ENCODE measurements around the gene PAM.
"Not testable (repeated sequence)": the region's sequence is repeated elsewhere in the genome, so short reads cannot be mapped to it uniquely, and the experiment has no call there.

PAM gene

DNA sequence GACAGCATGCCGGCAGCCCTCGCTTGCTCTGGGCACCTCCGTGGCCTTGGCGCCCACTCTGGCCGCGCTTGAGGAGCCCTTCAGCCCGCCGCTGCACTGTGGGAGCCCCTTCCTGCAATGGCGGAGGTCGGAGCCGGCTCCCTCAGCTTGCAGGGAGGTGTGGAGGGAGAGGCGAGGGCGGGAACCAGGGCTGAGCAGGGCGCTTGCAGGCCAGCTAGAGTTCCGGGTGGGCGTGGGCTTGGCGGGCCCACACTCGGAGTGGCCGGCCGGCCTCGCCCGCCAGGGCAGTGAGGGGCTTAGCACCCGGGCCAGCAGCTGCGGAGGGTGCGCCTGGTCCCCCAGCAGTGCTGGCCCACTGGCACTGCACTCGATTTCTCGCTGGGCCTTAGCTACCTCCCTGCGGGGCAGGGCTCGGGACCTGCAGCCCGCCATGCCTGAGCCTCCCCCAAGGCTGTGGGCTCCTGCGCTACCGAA, 3.2 kb upstream of the PAM start:
- DNase-seq (ENCODE audit: low spot score) = not testable (repeated sequence)

DNA sequence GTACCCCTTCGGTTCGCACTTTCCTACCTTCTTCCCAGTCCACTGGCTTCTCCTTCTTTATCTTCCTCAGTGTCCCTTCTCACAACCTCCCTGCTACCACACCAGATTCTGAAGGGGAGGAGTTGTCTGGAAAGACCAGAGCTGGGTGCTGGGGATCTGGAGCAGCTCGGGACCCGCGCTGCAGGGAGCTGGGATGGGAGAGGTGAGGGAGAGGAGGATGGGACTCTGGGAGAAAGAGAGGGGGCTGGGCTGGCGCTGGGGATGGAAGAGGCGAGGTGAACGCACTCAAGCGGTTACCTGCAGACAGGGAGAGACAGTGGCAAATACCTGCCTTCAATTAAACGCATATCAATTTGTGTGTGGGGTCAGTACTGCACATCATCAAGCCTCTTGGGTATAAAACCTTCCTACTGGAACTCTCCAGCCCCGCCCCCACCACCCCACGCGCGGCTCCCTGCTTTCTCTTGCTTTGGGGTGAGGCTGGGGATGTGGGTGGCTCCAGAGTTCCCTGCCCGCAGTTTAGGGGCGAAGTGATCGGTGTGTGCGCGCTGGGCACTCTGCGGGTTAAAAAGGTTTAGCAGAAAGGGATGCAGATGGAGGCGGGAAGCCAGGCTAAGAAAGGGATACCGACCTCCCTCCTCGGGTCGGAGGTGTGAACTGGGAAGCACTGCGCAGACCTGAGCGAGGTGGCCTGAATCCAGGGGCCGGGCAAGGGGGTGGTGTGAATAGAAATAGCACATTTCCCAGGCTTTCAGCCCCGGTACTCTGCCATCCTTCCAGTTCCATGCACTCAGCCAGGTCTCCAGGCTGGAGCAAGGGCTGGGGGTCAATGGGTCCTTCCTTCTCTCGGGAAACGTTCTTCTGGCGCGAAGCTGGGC, 977 bp upstream of the PAM start:
- DNase-seq (ENCODE audit: low spot score) = no peak

DNA sequence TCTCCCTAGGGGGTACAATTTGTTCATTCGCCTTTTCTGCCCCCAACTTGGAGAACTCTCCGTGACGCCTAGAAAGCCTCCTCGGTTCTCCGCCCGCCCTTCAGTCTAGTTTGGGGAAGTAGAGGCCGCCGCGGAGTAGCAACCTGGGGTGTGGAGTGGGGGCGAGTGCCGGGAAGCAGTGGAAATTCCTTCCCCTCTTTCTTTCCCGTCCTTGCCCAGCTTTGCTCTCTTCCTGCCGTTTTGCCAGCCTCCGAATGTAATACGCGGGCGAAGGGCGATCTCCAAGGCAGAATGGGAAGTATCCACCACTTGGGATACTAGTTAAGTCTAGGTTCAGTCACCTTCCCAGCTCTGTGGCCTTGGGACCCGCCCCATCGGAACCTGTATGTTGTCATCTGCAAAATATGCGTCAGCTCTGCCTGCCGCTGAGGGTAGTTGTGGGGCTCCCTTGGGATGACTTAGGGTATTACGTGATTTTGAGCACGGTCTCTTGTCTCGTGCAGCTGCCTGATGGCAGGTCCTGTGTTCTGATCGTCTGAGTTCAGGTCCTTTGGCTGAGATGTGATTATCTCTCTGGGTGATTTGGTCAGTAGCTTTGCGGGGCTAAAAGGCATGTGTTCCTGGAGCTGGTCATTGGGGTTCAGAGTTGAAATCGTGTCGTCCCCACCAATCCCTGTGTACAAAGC, 724 bp downstream of the PAM start:
- DNase-seq (ENCODE audit: low spot score) = peak; percentile 72

DNA sequence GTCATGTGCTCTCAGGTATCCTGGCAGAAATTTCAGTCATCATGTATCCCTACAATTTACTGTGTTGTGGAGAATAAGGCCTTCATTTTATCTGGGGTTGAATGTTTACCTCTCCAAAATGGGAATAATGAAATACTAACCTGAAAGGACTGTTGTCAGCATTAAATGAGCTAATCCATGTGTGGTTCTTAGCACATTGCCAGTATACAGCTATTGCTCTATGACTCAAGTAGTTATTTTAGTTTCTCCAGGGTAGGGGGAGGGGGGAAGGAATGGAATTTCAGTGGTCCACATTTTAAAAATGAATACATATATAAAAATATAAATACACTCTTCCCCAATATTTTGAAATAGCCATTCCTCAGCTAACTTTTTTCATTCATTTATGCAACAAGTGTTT, 3.5 kb downstream of the PAM start:
- DNase-seq (ENCODE audit: low spot score) = peak; percentile 27

DNA sequence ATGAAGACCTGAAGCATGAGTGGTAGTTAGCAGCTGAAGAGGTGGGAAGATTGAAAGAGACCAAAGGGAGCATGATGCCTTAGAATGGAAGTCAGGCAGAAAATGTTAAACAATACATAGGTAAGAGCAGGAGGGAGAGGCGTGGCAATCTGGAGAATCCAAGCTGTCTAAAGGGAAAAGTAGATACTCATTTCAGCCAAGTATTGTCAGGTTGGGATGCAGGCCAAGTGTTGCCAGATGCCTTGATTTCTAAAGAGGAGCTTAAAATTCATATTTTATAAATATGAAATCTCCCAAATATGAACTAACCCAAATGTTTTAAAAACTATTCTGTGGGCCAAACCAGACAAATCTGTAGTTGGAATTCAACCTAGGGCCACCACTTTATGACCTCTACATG, 4.2 kb downstream of the PAM start:
- DNase-seq (ENCODE audit: low spot score) = no peak

DNA sequence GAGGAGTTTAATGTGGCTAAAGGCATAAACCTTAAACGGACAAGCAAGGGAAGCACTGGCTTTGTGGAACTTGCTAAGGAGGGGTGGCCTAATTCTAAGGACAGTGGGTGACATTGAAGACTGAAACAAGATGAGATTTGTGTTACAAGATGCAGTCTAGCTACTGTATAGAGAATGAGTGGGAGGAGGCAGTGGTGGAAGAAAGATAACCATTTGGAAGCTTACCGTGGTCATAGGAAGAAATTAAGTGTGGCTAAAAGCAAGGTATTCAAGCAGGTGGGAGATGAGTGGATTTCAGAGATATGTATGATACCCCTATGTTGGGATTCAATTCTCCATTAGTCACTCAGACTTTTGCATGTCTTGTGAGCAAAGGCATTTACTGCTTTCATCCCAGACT, 4.6 kb downstream of the PAM start:
- DNase-seq (ENCODE audit: low spot score) = no peak

DNA sequence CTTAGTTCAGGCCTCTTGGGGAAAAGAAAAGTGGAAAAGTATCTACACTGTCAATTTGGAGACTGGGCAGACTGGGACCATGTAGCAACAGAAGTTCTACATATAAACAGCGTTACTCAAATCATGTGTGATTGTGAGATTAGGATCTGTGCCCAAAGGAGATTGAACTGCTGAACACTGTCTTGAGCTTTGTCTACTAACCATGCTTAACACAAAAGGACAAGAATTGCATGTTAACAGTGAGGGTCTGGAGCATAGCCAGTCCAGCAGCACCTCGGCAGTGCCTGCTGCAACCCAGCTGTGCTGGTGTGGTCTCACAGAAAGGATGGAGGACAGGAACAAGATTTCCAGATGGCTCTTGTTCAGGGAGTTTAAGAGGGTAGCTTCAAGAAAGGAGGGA, 5.7 kb downstream of the PAM start:
- peak; percentile 6 for DNase-seq (ENCODE audit: low spot score)

DNA sequence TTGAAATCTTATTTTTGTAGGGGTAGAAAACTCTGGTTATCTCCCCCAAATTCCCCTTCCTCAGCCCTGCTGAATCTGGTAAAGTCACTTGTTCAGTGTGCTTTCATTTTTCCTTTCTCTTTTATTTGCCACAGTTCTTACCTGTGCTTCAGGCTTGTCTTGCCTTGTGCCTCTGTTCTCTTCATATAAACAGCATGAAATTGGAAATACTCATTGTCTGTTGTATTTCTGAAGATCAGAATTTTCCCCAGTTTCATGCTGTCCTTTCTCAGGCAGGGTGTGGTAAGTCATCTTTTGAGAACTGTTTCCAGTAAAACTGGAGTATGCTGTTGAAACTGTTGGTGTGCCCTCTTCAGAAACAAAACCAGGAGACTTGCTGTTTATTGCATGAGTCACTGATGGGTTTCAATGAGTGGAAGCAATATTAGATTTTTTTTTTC, 7.0 kb downstream of the PAM start:
- no peak for DNase-seq (ENCODE audit: low spot score)

DNA sequence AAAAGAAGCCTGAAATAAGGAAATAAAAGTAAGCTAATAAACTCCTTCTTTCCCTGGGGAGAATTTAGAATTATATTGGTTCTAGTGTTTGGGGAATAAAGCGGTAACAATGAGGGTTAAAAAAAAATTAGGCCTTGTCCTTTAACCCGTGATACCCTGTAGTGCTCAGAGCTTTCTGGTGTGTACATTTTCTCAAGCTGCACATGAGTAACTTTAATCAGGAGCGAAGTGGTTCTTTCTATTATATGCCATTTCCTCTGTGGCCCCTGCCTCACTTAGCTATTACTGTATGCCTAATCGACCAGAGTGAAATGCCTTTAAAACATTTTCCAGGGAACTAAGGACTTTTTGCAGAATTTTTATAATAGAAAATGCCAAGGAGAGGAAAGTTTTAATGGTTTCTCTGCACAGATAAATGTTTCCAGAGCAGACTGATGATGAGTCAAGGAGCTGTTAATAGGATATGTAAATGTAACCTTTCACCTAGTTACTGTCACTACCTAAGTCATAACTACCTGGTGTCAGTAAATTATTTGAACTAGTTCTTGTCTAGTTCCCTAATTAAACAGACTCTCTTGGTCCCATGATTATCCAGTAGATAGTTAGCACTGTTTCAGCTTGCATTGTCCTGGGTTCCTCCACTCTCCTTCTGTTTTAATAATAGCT, 7.6 kb downstream of the PAM start:
- no peak for DNase-seq (ENCODE audit: low spot score)

DNA sequence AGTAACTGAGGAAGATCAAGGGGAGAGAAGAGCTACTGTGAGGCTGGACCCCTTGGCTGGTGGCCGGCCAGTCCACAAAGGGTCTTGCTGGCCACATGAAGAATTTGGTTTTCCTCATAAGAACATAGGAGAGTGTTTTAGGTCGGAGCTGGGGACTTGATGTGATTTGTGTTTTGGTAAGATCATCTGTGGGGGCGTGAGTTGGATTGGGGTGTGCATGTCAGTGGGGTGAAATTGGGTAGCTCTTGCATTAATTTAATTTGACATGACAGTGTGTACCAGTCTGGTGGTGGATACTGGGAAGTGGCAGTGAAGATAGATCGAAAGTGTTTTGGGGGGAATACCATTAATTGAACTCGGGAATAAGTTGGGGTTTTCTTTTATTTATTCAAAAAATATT, 8.6 kb downstream of the PAM start:
- DNase-seq (ENCODE audit: low spot score) = no peak

DNA sequence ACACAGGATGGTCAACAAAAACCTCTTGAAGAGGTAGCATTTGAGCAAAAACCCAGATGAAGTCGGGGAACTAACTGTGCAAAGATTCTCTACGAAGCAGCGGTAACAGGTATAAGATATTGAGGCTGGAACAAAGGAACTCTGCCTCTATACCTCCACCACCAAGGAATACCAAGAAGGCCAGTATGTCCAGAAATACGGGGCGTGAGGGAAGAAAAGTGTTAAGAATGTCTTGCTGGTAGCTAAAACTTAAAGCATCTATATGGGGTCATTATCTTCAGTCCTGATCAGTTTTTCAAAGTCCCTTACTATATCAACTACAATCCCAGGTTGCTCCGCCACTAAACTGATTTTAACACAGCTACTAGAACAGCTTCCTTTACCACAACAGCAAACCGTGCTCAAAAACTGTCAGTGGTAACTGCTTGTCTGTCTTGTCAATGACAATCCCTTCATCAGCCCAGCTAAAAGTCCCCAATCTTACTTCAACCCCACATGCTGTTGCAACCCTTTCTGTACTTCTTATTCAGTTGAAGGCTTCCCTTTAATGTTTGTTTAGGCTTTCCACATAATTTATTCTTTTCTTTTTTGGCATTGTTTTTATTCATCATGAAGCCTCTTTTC, 9.4 kb downstream of the PAM start:
- no peak for DNase-seq (ENCODE audit: low spot score)

DNA sequence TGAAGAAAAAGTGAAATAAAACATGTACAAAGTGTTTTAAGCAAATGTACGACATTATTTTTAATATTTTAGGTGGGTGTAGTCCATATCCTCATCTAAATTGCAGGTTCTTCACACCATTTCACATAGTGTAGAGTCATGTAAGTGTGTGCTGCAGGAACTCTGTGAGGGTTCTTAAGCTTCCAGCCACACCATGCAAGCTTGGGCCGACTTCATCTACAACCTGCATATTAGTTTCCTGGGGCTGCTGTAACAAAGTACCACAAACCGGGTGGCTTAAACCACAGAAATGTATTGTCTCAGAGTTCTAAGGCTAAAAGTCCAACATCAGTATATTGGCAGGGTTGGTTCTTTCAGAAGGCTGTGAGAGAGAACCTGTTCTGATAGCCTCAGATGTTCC, 10.2 kb downstream of the PAM start:
- no peak for DNase-seq (ENCODE audit: low spot score)

DNA sequence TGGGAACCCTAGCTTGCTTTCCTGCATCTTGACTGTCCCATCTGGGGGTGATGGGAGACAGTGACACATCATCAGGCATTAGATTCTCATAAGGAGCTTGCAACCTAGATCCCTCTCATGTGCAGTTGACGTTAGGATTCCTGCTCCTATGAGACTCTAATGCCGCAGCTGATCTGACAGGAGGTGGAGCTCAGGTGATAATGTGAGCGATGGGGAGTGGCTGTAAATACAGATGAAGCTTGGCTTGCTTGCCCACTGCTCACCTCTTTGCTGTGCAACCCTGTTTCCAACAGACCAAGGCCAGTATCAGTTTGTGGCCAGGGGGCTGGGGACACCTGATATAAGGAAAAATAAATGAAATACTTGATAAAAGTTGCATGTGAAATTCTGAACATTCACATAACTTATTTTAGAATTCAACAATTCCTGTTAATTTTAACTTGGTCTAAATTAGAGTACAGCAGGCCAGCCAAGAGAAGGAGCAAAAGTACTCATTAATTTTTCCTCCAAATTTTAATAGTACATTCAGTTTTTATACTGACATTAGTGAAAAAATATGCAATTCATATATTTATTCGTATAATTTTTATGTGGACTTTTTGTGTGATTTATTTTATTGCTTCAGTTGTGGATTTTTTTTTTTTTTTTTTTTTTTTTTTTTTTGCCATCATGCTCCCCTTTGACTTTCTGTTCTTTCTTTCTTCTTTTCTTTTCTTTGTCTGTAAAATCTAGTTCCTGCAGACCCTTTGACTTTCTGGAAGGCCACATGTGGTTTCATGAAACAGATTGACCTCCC, 11.4 kb downstream of the PAM start:
- no peak for DNase-seq (ENCODE audit: low spot score)

DNA sequence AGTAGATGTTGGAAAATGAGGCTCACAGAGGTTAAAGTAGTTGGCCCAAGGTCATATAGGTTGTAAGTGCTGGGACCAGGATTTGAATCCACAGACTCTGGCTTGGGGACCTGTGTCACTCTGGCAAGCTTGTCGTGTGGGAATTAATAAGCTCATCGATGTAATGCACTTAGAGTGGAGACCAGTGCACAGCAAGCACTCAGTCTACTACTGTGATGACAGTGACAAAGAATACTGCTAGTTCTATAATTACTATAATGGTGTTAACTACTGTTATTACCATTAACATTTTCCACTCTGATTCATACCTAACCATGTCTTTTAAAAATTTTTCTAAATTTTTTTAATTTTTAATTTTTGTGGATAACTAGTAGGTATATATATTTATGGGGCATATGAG, 12.8 kb downstream of the PAM start:
- DNase-seq (ENCODE audit: low spot score) = no peak

DNA sequence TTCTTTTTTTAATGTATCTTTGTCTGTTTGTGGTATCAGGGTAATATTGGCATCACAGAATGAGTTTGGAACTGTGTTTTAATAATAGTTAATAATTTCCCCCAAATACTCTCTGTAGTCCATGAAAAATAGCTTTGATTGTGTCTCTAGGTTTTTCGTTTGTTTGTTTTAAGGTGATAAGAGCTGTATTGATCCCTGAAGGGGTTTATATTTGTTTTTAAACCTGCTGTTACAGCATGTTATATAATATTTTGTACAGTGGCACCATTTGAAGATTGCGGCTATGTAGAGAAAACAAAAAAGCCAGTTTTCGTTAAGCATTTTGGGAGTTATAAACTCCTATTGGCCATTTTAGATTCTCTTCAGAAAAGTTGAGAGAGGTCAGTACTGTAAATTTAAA, 15.7 kb downstream of the PAM start:
- DNase-seq (ENCODE audit: low spot score) = no peak

DNA sequence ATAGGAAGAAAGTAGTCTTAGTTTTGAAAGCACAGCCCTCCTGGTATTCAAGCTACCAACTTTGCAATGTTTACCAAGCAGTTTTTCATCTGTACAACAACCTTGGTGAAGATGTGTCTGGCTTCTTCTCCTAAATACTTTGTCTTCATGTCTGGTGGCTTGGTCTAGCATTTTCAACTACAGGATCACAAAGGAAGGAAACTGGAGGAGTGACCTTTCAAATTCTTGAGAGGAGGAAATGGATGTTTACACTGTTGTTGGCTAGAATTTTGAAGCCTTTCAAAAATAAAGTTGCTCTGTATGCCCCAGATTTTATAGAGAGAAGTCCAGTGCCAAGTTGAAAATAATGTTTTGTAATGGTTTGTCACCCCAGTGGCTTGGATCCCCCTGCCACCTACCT, 16.3 kb downstream of the PAM start:
- no peak for DNase-seq (ENCODE audit: low spot score)

DNA sequence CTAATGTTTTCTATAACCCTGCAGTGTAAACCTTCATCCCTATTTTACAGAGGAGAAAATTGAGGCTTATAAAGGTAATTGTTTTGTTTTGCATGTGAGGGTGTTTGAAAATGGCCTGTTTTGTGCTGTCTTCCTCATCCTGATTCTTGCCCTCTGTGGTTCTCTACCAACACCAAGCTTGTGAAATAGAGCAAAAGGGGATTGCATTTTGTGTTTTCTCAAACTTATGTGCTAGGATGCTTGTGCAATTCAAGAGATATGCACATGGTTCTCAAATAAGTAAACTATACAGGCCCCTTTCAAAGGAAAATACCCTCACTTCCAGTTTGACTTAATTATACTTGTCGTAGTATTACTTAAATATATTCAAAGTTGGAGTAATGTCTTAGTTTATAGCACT, 17.2 kb downstream of the PAM start:
- no peak for DNase-seq (ENCODE audit: low spot score)

DNA sequence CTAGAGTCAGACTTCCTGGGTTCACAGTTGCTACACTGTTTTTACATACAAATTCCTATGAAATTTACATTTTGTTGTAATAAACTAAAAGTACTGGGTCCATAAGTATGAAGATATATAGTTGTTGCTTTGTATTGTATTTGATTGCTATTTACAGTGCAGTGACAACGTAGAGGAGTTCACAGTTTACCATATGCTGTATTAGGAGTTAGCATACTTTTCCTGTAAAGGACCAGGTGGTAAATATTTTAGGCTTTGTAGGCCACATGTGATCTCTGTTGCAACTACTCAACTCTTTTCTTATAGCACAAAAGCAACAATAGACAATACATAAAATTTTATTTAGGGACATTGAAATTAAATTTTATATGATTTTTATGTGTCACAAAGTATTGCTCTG, 18.0 kb downstream of the PAM start:
- DNase-seq (ENCODE audit: low spot score) = no peak

DNA sequence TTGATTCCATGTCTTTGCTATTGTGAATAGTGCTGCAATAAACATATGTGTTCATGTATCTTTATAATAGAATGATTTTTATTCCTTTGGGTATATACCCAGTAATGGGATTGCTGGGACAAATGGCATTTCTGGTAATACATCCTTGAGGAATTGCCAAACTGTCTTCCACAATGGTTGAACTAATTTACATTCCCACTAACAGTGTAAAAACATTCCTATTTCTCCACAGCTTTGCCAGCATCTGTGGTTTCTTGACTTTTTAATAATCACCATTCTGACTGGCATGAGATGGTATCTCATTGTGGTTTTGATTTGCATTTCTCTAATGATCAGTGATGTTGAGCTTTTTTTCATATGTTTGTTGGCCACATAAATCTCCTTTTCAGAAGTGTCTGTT, 20.7 kb downstream of the PAM start:
- DNase-seq (ENCODE audit: low spot score) = not testable (repeated sequence)

DNA sequence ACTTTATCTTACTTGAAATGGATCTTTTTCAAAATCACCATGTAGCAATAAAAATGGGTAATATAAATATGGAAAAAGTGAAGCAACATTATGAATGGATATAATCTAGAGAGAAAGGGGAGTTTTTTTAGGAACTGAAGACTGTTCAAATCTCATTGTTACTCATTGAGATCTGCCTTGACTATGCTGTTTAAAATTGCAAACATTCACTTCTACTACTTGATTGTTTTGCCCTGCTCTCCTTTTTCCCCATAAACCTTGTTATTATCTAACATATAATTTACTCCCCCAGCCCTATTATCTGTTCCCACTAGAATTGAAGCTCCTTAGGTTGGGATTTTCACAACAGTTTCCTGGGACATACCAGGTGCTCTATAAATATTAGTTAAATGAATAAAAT, 22.0 kb downstream of the PAM start:
- no peak for DNase-seq (ENCODE audit: low spot score)

DNA sequence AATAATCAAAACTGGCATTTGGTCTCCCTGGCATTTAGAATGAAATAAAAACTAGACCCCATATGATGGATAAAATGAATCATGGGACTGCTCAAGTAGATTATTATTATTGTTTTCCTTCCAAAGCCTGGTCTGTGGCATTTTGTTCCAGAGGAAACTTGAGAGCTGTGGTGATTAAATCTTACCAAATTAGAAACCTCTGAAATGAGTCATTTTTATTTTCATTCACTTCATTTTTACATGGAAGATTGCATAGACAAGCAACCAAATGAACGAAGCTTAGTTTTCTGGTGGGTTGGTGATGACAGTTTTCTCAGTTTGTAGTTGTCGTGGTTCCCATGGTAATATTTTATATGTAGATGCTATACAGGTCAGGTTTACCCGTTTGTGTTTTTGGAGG, 23.4 kb downstream of the PAM start:
- peak; percentile 11 for DNase-seq (ENCODE audit: low spot score)

DNA sequence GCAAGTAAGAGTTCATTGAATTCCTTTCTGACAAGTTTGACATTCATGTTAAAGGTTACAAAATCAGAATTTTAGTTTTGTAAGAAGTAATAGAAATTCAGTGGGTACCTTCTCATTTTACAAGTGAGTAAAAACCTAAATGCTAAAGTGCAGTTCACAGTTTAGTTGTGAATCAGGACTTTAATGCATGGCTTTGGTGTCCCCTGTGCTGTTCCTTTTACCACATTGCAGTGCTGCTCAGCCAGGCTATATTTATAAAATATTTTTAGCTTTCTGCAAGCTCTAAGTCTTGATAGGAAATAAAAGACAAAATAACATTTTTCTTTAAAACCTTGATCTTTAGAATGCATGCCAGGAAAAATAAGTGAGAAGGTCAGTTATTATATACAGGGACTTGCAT, 26.3 kb downstream of the PAM start:
- no peak for DNase-seq (ENCODE audit: low spot score)
